ENCODE measurements around the gene RRAD. TPM values are rescaled to one million over a fixed set of nuclear protein-coding genes. Genes with fewer than 3 reads are reported as not detected.

RRAD gene
- total RNA-seq, 2 donors from 2014 or later: 8.3 TPM; not detected in 1

DNA sequence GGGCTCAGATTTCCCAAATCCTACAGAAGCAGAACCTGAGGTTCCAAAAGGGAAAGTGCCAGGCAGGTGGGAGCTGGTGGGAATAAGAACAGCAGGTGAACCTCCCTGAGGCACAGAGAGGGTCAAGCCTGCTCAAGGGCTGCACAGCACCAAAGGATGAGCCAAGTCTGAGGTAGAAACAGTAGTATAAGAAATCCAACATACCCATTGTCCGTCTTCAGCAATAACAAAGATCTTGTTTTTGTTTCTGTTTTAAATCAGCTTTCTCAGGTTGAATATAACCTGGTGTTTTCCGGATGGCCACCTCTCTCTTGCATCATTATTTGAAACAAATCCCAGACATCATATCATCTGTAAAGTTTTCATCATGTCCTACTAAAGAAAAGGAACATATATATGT lies 25.1 kb upstream of the RRAD start:
- no peak for DNase-seq
- no peak overlapping the region for H3K27ac ChIP-seq
- H3K36me3 ChIP-seq (replicated peaks in 1 of 2; ENCODE audit: insufficient read depth in 1 of 2, low read depth in 2 of 2): no peaks in the 10 kb centered on the region
- no peaks in the 10 kb centered on the region for H3K9me3 ChIP-seq
- no peak overlapping the region for H3K4me3 ChIP-seq
- ATAC-seq: no peak
- 66 to 70% methylated on average over 2 of the region's 2 CpGs for WGBS, 2 donors
- peaks cover 10% of the 10 kb centered on the region for H3K4me1 ChIP-seq
- peaks cover 0 to 9% of the 10 kb centered on the region in 2 donors for H3K27me3 ChIP-seq
- intact Hi-C loops (cut with DNase I): no loop called here
- TF ChIP-seq, protein P1, sequence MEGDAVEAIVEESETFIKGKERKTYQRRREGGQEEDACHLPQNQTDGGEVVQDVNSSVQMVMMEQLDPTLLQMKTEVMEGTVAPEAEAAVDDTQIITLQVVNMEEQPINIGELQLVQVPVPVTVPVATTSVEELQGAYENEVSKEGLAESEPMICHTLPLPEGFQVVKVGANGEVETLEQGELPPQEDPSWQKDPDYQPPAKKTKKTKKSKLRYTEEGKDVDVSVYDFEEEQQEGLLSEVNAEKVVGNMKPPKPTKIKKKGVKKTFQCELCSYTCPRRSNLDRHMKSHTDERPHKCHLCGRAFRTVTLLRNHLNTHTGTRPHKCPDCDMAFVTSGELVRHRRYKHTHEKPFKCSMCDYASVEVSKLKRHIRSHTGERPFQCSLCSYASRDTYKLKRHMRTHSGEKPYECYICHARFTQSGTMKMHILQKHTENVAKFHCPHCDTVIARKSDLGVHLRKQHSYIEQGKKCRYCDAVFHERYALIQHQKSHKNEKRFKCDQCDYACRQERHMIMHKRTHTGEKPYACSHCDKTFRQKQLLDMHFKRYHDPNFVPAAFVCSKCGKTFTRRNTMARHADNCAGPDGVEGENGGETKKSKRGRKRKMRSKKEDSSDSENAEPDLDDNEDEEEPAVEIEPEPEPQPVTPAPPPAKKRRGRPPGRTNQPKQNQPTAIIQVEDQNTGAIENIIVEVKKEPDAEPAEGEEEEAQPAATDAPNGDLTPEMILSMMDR (IDR thresholded peaks at IDR 0.05): no peak
- TF ChIP-seq POLR2A (IDR thresholded peaks at IDR 0.05): no peak

DNA sequence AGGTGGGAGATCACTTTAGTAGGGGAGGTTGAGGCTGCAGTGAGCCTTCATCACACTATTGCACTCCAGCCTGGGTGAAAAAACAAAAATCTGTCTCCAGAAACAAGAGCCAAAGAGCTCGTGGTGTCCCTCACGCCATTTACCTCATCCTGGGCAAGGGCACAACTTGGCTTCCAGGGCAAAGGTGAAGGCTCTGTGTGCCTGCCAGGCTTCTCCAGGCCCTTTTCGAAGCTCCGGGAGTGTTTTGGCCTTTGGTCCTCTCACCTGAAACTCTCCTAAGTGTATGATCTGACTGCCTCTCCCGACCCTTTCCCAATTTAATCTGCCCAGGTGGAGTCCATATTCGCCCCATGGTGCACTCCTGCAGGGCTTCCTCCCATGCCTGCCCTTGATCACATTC lies 24.1 kb upstream of the RRAD start:
- H3K27ac ChIP-seq: no peak overlapping the region
- DNase-seq: no peak
- H3K4me1 ChIP-seq: peaks cover 10% of the 10 kb centered on the region
- ATAC-seq: no peak
- peaks cover 0 to 9% of the 10 kb centered on the region in 2 donors for H3K27me3 ChIP-seq
- H3K9me3 ChIP-seq: no peaks in the 10 kb centered on the region
- 62 to 73% methylated on average over 6 of the region's 6 CpGs for WGBS, 2 donors
- H3K36me3 ChIP-seq (replicated peaks in 1 of 2; ENCODE audit: insufficient read depth in 1 of 2, low read depth in 2 of 2): no peaks in the 10 kb centered on the region
- TF ChIP-seq, protein P1 (IDR thresholded peaks at IDR 0.05): no peak
- TF ChIP-seq POLR2A (IDR thresholded peaks at IDR 0.05): no peak
- intact Hi-C loops (cut with DNase I): no loop called here
- H3K4me3 ChIP-seq: no peak overlapping the region

DNA sequence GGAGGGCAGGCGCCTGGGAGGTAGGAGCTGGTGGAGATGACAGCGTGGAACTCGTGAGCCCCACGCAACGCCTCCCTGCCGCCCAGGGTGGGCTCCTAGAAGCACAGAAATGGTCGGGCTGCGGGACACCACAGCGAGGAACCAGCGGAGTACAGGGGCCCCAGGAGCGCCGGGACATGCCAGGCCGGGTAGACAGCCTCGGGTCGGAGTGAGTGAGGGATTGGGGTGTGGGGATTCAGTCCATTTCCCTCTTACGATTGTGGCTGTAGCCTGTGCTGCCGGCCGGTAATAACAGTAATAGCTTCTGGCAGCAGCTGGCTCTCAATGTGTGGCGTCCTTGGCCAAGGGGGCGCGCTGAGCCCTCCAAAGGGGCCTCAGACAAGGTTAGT lies 23.5 kb upstream of the RRAD start:
- no peak for DNase-seq
- Histone ChIP-seq H3K4me3 (no peak overlapping the region), H3K4me1 (peaks cover 10% of the 10 kb centered on the region), H3K36me3 (replicated peaks in 1 of 2; ENCODE audit: insufficient read depth in 1 of 2, low read depth in 2 of 2) (no peaks in the 10 kb centered on the region), H3K27ac (no peak overlapping the region), H3K27me3 (peaks cover 0 to 9% of the 10 kb centered on the region in 2 donors), H3K9me3 (no peaks in the 10 kb centered on the region)
- ATAC-seq: no peak
- intact Hi-C loops (cut with DNase I): no loop called here
- no peak for TF ChIP-seq POLR2A (IDR thresholded peaks at IDR 0.05)
- TF ChIP-seq, protein P1 (IDR thresholded peaks at IDR 0.05): no peak
- 28 to 53% methylated on average over 9 to 21 of the region's 21 CpGs for WGBS, 2 donors

DNA sequence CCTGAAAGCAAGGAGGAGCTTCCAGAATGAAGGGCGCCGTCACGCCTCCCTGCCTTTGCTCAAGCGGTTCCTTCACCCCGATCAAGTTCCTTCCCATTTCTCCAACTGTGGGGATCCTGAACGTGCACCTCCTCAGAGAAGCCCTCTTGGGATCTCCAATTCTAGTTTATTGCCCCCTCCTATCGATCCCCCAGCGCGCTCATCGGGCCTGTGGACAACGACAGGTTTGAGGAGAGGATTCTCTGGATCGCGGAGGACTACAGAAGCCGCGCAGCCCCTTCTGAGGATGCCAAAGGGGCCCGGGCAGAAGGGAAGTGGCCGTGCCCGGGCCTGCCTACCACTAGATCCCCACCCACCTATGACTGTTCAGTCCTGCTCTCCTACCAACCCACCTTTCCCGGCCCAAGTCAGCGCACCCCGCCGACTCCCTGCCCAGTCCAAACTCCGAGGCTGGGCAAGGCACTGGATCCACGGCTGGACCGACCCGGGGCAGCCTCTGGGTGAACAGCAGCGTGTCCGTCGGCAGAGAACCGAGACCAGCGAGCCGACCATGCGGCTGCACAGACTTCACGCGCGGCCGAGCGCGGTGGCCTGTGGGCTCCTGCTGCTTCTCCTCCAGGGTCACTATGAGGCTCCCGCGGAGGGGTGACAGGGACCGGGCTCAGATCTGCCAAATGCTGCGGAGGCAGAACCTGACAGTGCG lies 22.9 kb upstream of the RRAD start:
- H3K27ac ChIP-seq: no peak overlapping the region
- H3K9me3 ChIP-seq: no peaks in the 10 kb centered on the region
- ATAC-seq (peak; percentile 28), DNase-seq (peak in 2 of 4 donors; percentile 30 to 37)
- peak overlapping the region in 1 of 2 donors; percentile 47 for H3K4me3 ChIP-seq
- peaks cover 10% of the 10 kb centered on the region for H3K4me1 ChIP-seq
- intact Hi-C loops (cut with DNase I): no loop called here
- no peaks in the 10 kb centered on the region for H3K36me3 ChIP-seq (replicated peaks in 1 of 2; ENCODE audit: insufficient read depth in 1 of 2, low read depth in 2 of 2)
- WGBS, 2 donors: 0 to 1% methylated on average over 15 to 44 of the region's 44 CpGs
- H3K27me3 ChIP-seq: peaks cover 0 to 9% of the 10 kb centered on the region in 2 donors
- TF ChIP-seq POLR2A (IDR thresholded peaks at IDR 0.05): no peak
- TF ChIP-seq, protein P1 (IDR thresholded peaks at IDR 0.05): no peak

Measured in body of pancreas (tissue), 4 donors.